OCI-LY1 (cell line): ENCODE measurements around the gene APOA4.

Experiments
- H2AFZ ChIP-seq: fragments of 200-600 bp; sonication (generic), shearing (Covaris generic); 2 replicates; pipeline ENCODE4 v1.6.0; 2014; ENCODE audit warnings: antibody characterized with exemption, mild to moderate bottlenecking, low read length
- H3F3A ChIP-seq: fragments of 200-600 bp; sonication (generic), shearing (Covaris generic); 2 replicates; pipeline ENCODE4 v1.6.0; 2014; ENCODE audit warnings: mild to moderate bottlenecking, antibody characterized with exemption, low read length, moderate library complexity; ENCODE audit not compliant: insufficient read depth
- H3K27ac ChIP-seq: fragments of 200-600 bp; sonication (generic); 2 replicates; pipeline ENCODE4 v1.5.1; 2014; ENCODE audit warnings: low read length, mixed run types, mild to moderate bottlenecking, low read depth; ENCODE audit not compliant: poor library complexity, severe bottlenecking
- H3K27me3 ChIP-seq: fragments of 200-600 bp; sonication (generic); 2 replicates; pipeline ENCODE4 v1.6.0; 2014; ENCODE audit warnings: antibody characterized with exemption, mild to moderate bottlenecking, low read length, moderate library complexity; ENCODE audit not compliant: insufficient read depth
- H3K36me3 ChIP-seq: fragments of 200-600 bp; sonication (generic); 2 replicates; pipeline ENCODE4 v1.6.1; 2014; ENCODE audit warnings: mild to moderate bottlenecking, antibody characterized with exemption, low read length, moderate library complexity, mixed read lengths; ENCODE audit not compliant: insufficient read depth
- H3K4me1 ChIP-seq: fragments of 200-600 bp; sonication (generic); 2 replicates; pipeline ENCODE4 v1.5.1; 2014; ENCODE audit warnings: mild to moderate bottlenecking, low read length, moderate library complexity; ENCODE audit not compliant: insufficient read depth, severe bottlenecking
- H3K4me2 ChIP-seq: fragments of 200-600 bp; sonication (generic), shearing (Covaris generic); 2 replicates; pipeline ENCODE4 v1.6.1; 2014; ENCODE audit warnings: low read length
- H3K4me3 ChIP-seq: fragments of 200-600 bp; sonication (generic); 2 replicates; pipeline ENCODE4 v1.5.1; 2014; ENCODE audit warnings: low read length, low read depth, mild to moderate bottlenecking, mixed read lengths; ENCODE audit not compliant: poor library complexity, severe bottlenecking
- H3K79me2 ChIP-seq: fragments of 200-600 bp; shearing (Covaris generic); 2 replicates; pipeline ENCODE4 v1.6.1; 2016; ENCODE audit warnings: mixed run types, low read length, mixed read lengths; ENCODE audit not compliant: insufficient read depth
- H3K9ac ChIP-seq: fragments of 200-600 bp; sonication (generic), shearing (Covaris generic); 2 replicates; pipeline ENCODE4 v1.6.1; 2014; ENCODE audit warnings: mild to moderate bottlenecking, low read length, mixed read lengths
- H3K9me2 ChIP-seq: fragments of 200-600 bp; sonication (generic), shearing (Covaris generic); 2 replicates; pipeline ENCODE4 v1.6.1; 2014; ENCODE audit warnings: low read depth, mild to moderate bottlenecking, low read length, mixed read lengths
- H3K9me3 ChIP-seq: fragments of 200-600 bp; shearing (Covaris generic); 2 replicates; pipeline ENCODE4 v1.6.1; 2014; ENCODE audit warnings: low read length, mixed read lengths
- H4K20me1 ChIP-seq: fragments of 200-600 bp; sonication (generic), shearing (Covaris generic); 2 replicates; pipeline ENCODE4 v1.6.0; 2016; ENCODE audit warnings: mild to moderate bottlenecking, low read length; ENCODE audit not compliant: insufficient read depth
- EZH2 ChIP-seq: fragments of 200-600 bp; sonication (generic), shearing (Covaris generic); IDR thresholded peaks from 2 replicates; pipeline ENCODE4 v1.8.0; 2017; ENCODE audit warnings: borderline replicate concordance, mixed run types, mild to moderate bottlenecking, antibody characterized with exemption, low read length, moderate library complexity, mixed read lengths
- TF ChIP-seq, protein P1 (sequence below): fragments of 200-600 bp; sonication (generic), shearing (Covaris generic); IDR thresholded peaks from 2 replicates; pipeline ENCODE4 v1.5.1; 2017; ENCODE audit warnings: mild to moderate bottlenecking, antibody characterized with exemption, low read length, moderate library complexity, mixed read lengths

The APOA4 gene

DNA sequence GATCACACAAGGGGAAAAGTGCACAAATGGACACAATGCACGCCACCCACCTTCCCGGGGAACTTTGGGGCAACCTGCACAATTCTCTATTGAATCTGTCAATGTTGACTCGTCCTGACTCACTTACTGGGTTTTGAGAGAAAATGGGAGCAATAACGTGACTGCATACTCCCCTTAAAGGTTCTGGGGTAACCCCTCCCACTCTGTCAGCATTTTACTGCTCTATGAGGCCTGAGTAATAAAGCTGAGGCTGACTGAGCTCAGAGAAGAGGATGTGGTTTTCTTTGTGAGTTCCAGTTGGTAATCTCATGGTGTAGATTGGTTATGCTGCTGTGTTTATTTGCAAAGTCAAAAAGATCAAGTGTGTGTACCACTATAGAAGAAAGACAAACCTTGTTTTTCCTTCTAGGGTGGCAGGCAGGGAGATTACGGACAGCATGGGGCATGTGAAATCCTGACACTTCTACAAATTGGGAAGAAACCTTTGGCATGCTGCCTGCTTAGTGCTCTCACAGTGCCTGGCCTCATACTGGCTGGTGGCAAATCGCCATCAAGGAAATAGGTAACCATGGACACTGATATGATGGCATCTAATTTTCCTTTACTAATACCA lies 30.5 kb upstream of the APOA4 start:
- no peaks in the 10 kb centered on the region for H3K9me2 ChIP-seq
- H2AFZ ChIP-seq = no peak overlapping the region
- no peaks in the 10 kb centered on the region for H3K9me3 ChIP-seq
- peaks cover 32% of the 10 kb centered on the region for H3K4me1 ChIP-seq
- H4K20me1 ChIP-seq = no peaks in the 10 kb centered on the region
- TF ChIP-seq EZH2 = no peak
- TF ChIP-seq, protein P1, sequence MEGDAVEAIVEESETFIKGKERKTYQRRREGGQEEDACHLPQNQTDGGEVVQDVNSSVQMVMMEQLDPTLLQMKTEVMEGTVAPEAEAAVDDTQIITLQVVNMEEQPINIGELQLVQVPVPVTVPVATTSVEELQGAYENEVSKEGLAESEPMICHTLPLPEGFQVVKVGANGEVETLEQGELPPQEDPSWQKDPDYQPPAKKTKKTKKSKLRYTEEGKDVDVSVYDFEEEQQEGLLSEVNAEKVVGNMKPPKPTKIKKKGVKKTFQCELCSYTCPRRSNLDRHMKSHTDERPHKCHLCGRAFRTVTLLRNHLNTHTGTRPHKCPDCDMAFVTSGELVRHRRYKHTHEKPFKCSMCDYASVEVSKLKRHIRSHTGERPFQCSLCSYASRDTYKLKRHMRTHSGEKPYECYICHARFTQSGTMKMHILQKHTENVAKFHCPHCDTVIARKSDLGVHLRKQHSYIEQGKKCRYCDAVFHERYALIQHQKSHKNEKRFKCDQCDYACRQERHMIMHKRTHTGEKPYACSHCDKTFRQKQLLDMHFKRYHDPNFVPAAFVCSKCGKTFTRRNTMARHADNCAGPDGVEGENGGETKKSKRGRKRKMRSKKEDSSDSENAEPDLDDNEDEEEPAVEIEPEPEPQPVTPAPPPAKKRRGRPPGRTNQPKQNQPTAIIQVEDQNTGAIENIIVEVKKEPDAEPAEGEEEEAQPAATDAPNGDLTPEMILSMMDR = no peak
- H3F3A ChIP-seq = no peaks in the 10 kb centered on the region
- no peak overlapping the region for H3K9ac ChIP-seq
- peak overlapping the region; percentile 56 for H3K27ac ChIP-seq
- no peak overlapping the region for H3K4me3 ChIP-seq
- peak overlapping the region; percentile 2; the same call in 1 of the 2 replicates for H3K4me2 ChIP-seq
- H3K36me3 ChIP-seq = peaks cover 61% of the 10 kb centered on the region
- H3K27me3 ChIP-seq = no peaks in the 10 kb centered on the region
- no peaks in the 10 kb centered on the region for H3K79me2 ChIP-seq

DNA sequence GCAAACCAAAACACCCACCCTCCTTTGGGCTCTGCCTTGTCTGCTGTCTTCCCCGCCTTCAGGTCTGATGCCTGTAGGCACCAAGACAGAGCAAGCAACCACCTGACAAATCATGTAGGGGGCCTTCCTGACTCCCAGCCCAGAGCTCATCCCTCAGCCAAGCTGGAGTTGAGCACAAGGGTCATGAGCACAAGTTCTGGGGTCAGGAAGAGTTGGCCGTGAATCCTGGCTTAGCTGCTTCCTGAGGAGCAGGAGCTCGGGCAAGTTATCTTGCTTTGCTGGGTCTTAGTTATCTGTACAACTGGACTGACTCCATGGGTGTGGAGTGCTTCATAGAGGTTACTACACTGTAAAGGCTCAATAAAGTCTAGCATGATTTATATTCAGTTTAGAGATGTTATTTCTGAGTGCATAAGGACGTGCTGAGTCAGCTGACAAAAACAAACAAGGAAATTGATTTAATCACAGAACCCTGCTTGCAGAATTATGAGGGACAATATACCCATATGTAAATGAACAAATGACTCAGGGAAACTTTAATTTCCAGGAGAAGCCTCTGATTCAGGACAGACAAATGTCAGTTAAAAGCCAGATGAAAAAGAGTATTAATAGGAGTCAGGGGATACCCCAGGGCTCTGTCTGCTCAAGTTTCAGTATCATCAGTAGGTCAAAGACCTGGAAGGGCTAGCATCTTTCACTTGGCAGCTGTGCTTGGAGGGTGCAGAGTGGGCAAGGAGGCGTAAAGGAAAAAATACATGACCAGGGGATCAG lies 29.3 kb upstream of the APOA4 start:
- peak overlapping the region; percentile 11 for H3K27ac ChIP-seq
- no peaks in the 10 kb centered on the region for H3K79me2 ChIP-seq
- H3F3A ChIP-seq = no peaks in the 10 kb centered on the region
- peaks cover 32% of the 10 kb centered on the region for H3K4me1 ChIP-seq
- H2AFZ ChIP-seq = no peak overlapping the region
- TF ChIP-seq, protein P1 = no peak
- TF ChIP-seq EZH2 = no peak
- no peak overlapping the region for H3K4me3 ChIP-seq
- H3K27me3 ChIP-seq = no peaks in the 10 kb centered on the region
- no peak overlapping the region for H3K4me2 ChIP-seq
- H3K9me3 ChIP-seq = no peaks in the 10 kb centered on the region
- H3K36me3 ChIP-seq = peaks cover 58% of the 10 kb centered on the region
- no peaks in the 10 kb centered on the region for H3K9me2 ChIP-seq
- H4K20me1 ChIP-seq = no peaks in the 10 kb centered on the region
- no peak overlapping the region for H3K9ac ChIP-seq

DNA sequence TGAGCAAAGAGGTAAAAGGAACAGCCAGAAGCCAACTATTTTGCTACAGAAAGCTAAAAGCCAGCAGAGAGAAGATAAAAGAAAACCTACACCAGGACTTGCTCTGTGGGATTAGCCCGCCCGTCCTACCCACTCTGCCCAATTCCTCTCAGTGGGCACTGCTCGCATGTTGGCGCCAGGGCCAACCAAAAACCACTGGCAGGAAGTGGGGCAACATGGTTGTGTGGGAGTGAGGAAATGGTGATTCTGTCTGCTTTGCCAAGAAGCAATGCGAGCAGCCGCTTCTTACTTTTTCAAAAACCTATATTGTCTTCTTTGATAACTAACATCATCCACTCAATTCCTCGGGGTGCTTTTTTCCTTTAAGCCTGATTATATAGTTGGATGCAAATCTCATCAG lies 28.5 kb upstream of the APOA4 start:
- no peak overlapping the region for H3K4me2 ChIP-seq
- no peak overlapping the region for H2AFZ ChIP-seq

More for the DNA sequence above, 28.5 kb upstream of the APOA4 start:
- Histone ChIP-seq H3K27me3 (no peaks in the 10 kb centered on the region), H3K4me1 (peaks cover 32% of the 10 kb centered on the region), H3K9me2 (no peaks in the 10 kb centered on the region), H3K9me3 (no peaks in the 10 kb centered on the region), H3K27ac (no peak overlapping the region), H3K36me3 (peaks cover 58% of the 10 kb centered on the region), H3F3A (no peaks in the 10 kb centered on the region), H3K9ac (no peak overlapping the region), H3K79me2 (no peaks in the 10 kb centered on the region), H3K4me3 (no peak overlapping the region), H4K20me1 (no peaks in the 10 kb centered on the region)
- TF ChIP-seq, protein P1 = no peak
- no peak for TF ChIP-seq EZH2
